Smooth muscle cell (in vitro differentiated cells): ENCODE data around the gene BICDL1. TPM values are rescaled to one million over a fixed set of nuclear protein-coding genes. Genes with fewer than 3 reads are reported as not detected.

Experiments used
- DNase-seq: peaks from one replicate; lab custom pipeline; 2025; ENCODE audit not compliant: unreplicated experiment; lab: John Stamatoyannopoulos, UW
- H2AFZ ChIP-seq: fragments of 200-600 bp; sonication (generic); 2 replicates; pipeline ENCODE4 v1.6.0; 2016; ENCODE audit warnings: antibody characterized with exemption, low read depth, mild to moderate bottlenecking
- H3F3A ChIP-seq: fragments of 200-600 bp; sonication (generic); 2 replicates; pipeline ENCODE4 v1.6.0; 2017; ENCODE audit warnings: antibody characterized with exemption, low read depth
- H3K27ac ChIP-seq: fragments of 200-600 bp; sonication (generic); 2 replicates; pipeline ENCODE4 v1.5.1; 2016; ENCODE audit warnings: low read depth, mild to moderate bottlenecking
- H3K27me3 ChIP-seq: fragments of 200-600 bp; sonication (generic); 2 replicates; pipeline ENCODE4 v1.6.1; 2016; ENCODE audit warnings: low read depth, mild to moderate bottlenecking
- H3K36me3 ChIP-seq: fragments of 200-600 bp; sonication (generic); 2 replicates; pipeline ENCODE4 v1.5.1; 2016; ENCODE audit warnings: low read depth
- H3K4me1 ChIP-seq: fragments of 200-600 bp; sonication (generic); 2 replicates; pipeline ENCODE4 v1.5.1; 2016; ENCODE audit warnings: low read depth
- H3K4me2 ChIP-seq: fragments of 200-600 bp; sonication (generic); 2 replicates; pipeline ENCODE4 v1.6.0; 2016; ENCODE audit warnings: mild to moderate bottlenecking
- H3K4me3 ChIP-seq: fragments of 200-600 bp; sonication (generic); 2 replicates; pipeline ENCODE4 v1.5.1; 2016; ENCODE audit warnings: mild to moderate bottlenecking
- H3K79me2 ChIP-seq: fragments of 200-600 bp; sonication (generic); 2 replicates; pipeline ENCODE4 v1.6.0; 2016; ENCODE audit warnings: low read depth, mild to moderate bottlenecking
- H3K9ac ChIP-seq: fragments of 200-600 bp; sonication (generic); 2 replicates; pipeline ENCODE4 v1.6.0; 2016; ENCODE audit warnings: low read depth
- H3K9me3 ChIP-seq: fragments of 200-600 bp; sonication (generic); replicated peaks from 2 replicates; pipeline ENCODE4 v1.5.1; 2016; ENCODE audit warnings: low read depth
- H4K20me1 ChIP-seq: fragments of 200-600 bp; sonication (generic); 2 replicates; pipeline ENCODE4 v1.6.0; 2016; ENCODE audit warnings: low read depth
- WGBS: methylation state at CpG from one replicate; pipeline ENCODE4 v1.1.7; 2016; ENCODE audit warnings: low lambda C conversion rate; 5-methylcytosine and 5-hydroxymethylcytosine counted together
- polyA plus RNA-seq: library from polyadenylated mRNA; unstranded; fragments of >200 nt; fragmentation: Nextera tagmentation; extraction: Ambion mirVana; gene quantifications from 2 replicates; pipeline ENCODE4 v1.2.1, GENCODE V29; 2016
- total RNA-seq: library from RNA; depleted of rRNA; stranded (reverse); fragments of >200 nt; gene quantifications from 2 replicates; pipeline ENCODE4 v1.2.3, GENCODE V29; 2014
- TF ChIP-seq, protein P1 (sequence below): fragments of 200-600 bp; sonication (generic); IDR thresholded peaks from 2 replicates; pipeline ENCODE4 v1.5.1; 2017; ENCODE audit warnings: borderline replicate concordance, mild to moderate bottlenecking, antibody characterized with exemption; ENCODE audit not compliant: insufficient read depth, poor library complexity, severe bottlenecking

BICDL1 gene
- total and polyA plus RNA-seq, 2 experiments from 2014 or later = 0.43 to 1.7 TPM

GRCh38 chr12:120117961-120118320 is 128.9 kb downstream of the BICDL1 start:
- 18% methylated on average over 7 of the region's 7 CpGs for WGBS
- Histone ChIP-seq H3K4me2 (peak overlapping the region; percentile 89), H3K36me3 (no peaks in the 10 kb centered on the region), H3K9me3 (no peaks in the 10 kb centered on the region), H3K27me3 (no peaks in the 10 kb centered on the region), H3K4me3 (peak overlapping the region; percentile 72), H3K79me2 (peaks cover 32% of the 10 kb centered on the region), H3K4me1 (peaks cover 26% of the 10 kb centered on the region), H3F3A (peaks cover 16% of the 10 kb centered on the region), H4K20me1 (peaks cover 35% of the 10 kb centered on the region), H3K9ac (peak overlapping the region; percentile 62), H2AFZ (no peak overlapping the region), H3K27ac (peak overlapping the region; percentile 76)
- TF ChIP-seq, protein P1, sequence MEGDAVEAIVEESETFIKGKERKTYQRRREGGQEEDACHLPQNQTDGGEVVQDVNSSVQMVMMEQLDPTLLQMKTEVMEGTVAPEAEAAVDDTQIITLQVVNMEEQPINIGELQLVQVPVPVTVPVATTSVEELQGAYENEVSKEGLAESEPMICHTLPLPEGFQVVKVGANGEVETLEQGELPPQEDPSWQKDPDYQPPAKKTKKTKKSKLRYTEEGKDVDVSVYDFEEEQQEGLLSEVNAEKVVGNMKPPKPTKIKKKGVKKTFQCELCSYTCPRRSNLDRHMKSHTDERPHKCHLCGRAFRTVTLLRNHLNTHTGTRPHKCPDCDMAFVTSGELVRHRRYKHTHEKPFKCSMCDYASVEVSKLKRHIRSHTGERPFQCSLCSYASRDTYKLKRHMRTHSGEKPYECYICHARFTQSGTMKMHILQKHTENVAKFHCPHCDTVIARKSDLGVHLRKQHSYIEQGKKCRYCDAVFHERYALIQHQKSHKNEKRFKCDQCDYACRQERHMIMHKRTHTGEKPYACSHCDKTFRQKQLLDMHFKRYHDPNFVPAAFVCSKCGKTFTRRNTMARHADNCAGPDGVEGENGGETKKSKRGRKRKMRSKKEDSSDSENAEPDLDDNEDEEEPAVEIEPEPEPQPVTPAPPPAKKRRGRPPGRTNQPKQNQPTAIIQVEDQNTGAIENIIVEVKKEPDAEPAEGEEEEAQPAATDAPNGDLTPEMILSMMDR = no peak
- DNase-seq = no peak

DNA sequence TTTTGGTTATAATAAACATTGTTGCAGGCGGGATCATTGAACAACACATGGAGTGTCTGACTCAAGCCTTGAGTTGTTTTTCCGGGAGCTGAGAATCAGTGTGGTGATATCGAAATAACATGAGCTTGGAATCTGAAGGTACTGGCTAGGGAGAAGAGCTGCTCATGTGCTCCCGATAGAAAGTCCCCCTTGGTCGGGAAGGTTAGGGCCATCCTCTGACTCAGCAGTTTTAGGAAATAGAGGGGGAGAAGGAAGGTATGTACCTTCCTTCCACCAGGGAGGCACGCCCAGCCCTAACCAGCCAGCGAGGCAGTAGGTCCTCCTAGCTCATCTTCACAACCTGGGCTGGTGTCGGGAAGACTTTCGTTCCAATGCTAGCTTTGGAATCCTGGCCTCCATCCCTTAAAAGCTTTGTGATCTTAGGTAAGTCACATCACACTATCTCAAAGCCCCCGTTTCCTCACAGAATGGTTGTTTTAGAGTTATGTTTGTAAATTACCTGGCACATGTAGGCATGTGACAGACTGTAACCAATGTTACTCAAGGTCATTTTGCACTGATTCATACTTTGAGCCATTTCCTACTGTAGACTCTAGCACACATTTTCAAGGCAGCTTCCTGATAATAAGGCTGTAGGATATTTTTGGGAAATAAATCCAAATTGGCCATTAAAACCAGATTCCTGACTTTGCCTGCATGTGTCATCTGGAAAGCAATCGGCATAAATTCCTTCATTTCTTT is 129.5 kb downstream of the BICDL1 start:
- H2AFZ ChIP-seq = no peak overlapping the region
- peak overlapping the region; percentile 89 for H3K4me2 ChIP-seq
- H3K4me3 ChIP-seq = peak overlapping the region; percentile 72
- no peaks in the 10 kb centered on the region for H3K27me3 ChIP-seq
- TF ChIP-seq, protein P1 = no peak
- peaks cover 27% of the 10 kb centered on the region for H3K79me2 ChIP-seq
- peak overlapping the region; percentile 76 for H3K27ac ChIP-seq
- peaks cover 26% of the 10 kb centered on the region for H3K4me1 ChIP-seq
- no peaks in the 10 kb centered on the region for H3K36me3 ChIP-seq
- 32% methylated on average over 11 of the region's 11 CpGs for WGBS
- no peak for DNase-seq
- H3K9me3 ChIP-seq = no peaks in the 10 kb centered on the region
- peak overlapping the region; percentile 62 for H3K9ac ChIP-seq
- peaks cover 31% of the 10 kb centered on the region for H4K20me1 ChIP-seq
- peaks cover 16% of the 10 kb centered on the region for H3F3A ChIP-seq

GRCh38 chr12:120119271-120119973 is 130.4 kb downstream of the BICDL1 start:
- H3K9me3 ChIP-seq = no peaks in the 10 kb centered on the region
- no peak for DNase-seq
- H3K79me2 ChIP-seq = peaks cover 18% of the 10 kb centered on the region
- 93% methylated on average over 9 of the region's 9 CpGs for WGBS
- peaks cover 21% of the 10 kb centered on the region for H4K20me1 ChIP-seq
- no peak overlapping the region for H3K4me3 ChIP-seq
- TF ChIP-seq, protein P1 = no peak
- H3K36me3 ChIP-seq = no peaks in the 10 kb centered on the region
- no peaks in the 10 kb centered on the region for H3K27me3 ChIP-seq
- H3K4me1 ChIP-seq = peaks cover 26% of the 10 kb centered on the region
- no peak overlapping the region for H3K9ac ChIP-seq
- H3K4me2 ChIP-seq = peak overlapping the region; percentile 21
- no peak overlapping the region for H2AFZ ChIP-seq
- peak overlapping the region; percentile 76 for H3K27ac ChIP-seq
- peaks cover 16% of the 10 kb centered on the region for H3F3A ChIP-seq
